CD4-positive, alpha-beta T cell treated with Interleukin-21 for 1 hour (primary cell): ENCODE results near the gene MBD3L5.
"Not testable (repeated sequence)": the region's sequence is repeated elsewhere in the genome, so short reads cannot be mapped to it uniquely, and the experiment has no call there.

Source experiments
- DNase-seq: peaks from one replicate; pipeline ENCODE4 v3.0.0-alpha.2; 2020

The MBD3L5 gene

DNA sequence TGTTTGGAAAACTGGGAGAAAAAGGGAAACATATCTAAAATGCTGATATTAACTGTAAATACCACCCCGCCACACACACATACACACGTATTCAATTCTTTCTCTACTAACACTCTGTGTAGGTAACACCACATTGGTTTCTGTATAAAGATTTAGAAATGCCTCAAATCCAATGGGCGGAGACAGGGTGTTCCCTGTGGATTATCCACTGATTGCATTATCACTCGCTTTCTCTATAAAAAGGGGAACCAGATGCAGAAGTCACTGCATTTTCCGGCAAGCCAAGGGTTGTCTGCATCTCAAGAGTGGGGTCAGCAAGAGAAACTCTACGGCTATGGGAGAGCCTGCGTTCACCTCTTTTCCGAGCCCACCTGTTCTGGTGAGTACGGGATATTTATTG, at the start of gene MBD3L5:
Gene MBD3L5 (plus strand): TSS at position 301 of the 400 bp plus-strand sequence. CDS start 34 bp downstream, at position 335.
- DNase-seq = not testable (repeated sequence)

DNA sequence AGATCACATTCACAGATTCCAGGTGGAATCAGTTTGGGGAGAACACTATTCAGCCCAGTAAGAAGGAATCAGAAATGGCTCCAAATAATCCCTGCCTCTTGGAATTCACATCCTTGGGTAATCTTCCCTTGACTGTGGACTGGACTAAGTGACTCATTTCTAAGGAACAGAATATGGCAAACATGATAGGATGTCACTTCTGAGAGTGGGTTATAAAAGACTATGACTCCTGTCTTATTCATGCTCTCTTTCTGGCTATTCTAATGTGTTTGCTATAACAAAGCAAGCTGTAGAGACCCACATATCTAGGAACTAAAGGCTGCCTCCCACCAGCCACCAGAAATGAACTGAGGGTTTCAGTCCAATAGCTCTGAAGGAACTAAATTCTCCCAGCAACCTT, 46.9 kb upstream of the MBD3L5 start:
- no peak for DNase-seq

DNA sequence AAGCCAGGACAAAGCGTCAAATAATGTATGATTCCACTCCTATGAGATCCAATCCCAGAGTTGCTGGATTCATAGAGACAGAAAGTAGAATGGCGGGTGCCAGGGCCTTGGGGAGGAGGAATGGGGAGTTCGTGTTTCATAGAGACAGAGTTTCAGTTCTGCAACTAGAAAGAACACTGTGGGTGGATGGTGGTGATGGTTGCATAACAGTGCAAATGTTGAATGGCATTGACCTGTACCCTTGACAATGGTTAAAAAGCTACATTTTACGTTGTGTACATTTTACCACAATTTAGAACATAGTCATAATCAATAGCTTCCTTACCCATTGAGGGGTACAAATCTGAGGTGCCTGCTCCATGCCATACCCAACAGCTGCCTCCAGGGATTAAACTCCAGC, 42.5 kb upstream of the MBD3L5 start:
- DNase-seq = no peak

DNA sequence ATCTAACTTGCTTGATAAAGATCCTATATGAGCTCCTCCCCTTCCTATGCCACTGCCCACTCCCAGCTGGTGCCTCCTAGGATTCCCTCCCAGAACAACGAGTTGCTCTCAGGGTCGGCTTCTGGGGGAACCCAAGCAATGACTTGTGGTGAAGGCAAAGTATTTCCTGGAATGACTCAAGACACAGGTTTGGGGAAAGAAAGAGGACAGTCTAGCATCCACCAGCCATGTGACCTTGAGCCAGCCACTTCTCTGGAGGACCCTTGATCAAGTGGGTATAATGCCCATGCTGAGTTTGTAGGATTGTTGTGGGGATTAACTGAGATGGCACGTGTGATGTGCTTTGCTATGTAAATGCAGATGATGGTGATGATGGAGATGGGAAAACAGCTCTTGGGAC, 42.1 kb upstream of the MBD3L5 start:
- no peak for DNase-seq

DNA sequence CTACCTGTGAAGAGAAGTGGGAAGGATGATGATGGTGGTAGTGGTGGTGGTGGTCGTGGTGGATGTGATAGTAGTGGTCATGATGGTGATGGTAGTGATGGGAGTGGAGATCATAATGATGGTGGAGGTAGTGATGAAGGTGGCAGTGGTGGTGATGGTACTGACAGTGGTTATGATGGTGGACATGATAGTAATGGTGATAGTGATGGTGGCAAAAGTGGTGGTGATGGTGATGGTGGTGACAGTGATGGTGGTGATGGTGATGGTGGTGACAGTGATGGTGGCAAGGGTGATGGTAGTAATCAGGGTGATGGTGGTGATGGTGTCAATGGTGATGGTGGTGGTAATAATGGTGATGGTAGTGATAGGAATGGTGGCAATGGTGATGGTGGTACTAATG, 35.3 kb upstream of the MBD3L5 start:
- no peak for DNase-seq

DNA sequence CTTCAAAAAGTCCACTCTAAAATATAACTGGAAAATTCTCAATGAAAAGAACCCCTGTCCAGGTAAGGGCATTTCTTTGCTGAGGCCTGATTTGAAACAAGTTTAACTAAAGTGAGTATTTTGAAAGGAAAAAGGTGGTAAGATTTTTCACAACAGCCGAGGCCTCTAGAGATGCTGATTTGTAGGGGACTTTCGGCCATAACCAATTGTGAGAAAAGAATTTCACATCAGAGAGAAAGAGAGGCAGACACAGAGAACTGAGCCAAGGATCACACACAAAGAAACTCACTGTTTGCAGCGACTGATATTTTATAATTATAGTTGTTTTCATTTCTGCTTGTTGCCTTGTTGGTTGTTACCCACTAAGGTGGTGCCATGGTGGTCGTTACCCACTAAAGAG, 33.6 kb upstream of the MBD3L5 start:
- no peak for DNase-seq

DNA sequence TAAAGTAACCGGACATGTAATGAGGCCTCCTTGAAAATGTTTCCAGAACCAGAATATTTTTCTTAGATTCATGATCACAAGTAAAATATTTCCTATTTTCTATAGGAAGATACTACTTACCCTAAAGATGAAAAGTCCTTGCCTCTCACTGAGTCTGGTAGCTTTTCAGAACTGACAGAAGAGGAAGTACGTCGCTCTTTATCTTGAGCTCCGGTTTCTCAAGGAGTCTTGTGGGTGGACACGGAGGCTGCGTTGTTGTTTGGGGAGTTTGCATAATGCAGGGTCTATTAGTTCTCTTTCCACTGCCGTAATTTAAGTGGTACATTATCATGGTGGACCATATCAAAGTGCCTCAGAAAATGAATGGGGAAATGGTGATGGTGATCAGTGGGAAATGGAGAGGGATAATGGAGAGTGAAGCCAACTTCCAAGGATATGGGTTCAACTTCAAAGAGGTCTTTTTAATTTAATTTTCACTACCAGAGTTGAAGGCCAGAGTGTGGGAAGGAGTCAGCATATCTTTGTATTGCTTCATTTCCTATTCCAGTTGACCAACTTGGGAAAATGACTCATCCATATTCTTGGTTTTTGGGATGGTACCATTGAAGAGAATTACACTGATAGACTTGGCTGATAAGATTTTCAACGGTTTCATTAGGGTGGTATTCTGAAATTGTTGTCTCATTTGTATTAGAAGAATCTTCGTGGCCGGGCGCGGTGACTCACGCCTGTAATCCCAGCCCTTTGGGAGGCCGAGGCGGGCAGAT, 32.5 kb upstream of the MBD3L5 start:
- no peak for DNase-seq

DNA sequence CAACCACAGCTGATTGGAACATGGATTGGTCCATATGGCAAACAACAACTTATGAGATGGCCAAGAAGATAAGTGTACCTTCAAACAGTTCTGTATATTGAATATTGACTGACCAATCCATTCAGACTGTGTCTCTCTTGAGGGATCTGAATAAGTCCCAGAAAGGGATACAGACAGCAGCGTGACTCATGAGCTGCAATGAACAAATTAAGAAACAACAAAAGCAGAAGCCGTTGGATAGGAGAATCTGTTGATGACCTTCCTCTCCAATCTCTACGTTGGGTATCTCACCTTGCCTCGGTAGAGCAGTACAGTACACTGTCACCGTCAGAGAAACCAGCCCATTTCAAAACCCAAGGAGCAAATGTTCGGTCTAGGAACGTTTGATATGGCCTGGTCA, 30.4 kb upstream of the MBD3L5 start:
- no peak for DNase-seq

DNA sequence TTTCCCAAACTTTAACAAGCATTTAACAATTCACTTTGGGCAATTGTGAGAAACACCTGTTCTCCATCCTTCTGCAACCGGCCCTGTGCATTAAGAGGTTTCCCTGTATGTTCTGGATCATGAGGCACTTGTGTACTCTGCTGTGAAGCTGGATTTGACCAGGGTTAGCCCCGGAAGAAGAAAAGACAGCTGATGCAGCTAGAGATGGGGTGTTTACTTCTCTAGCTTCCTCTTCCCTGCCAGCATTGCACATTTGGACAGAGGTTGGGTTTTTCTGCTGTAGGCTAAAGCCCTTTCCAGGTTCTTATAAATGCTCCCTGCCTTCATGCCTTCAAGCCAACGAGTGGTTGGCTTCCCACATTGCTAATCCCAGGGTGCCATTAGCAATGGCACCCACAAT, 30.0 kb upstream of the MBD3L5 start:
- DNase-seq = no peak

DNA sequence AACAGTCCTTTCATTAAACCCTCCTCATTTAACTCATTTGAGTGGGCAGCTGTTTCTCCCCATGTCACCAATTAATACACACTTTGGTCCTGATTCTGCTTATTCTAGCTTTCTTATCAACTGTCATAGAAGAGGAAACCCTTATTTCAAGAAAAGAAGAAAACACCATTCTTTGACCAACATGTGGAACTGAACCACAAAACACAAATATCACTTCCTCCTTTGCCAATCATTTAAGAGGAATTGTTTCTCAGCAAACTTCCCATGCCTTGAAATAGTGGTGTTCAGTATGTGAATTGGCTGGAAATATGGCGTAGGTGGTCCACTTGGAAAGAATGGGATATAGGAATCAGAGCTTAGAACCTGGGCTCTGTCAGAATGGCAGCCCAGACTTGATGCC, 29.6 kb upstream of the MBD3L5 start:
- no peak for DNase-seq

DNA sequence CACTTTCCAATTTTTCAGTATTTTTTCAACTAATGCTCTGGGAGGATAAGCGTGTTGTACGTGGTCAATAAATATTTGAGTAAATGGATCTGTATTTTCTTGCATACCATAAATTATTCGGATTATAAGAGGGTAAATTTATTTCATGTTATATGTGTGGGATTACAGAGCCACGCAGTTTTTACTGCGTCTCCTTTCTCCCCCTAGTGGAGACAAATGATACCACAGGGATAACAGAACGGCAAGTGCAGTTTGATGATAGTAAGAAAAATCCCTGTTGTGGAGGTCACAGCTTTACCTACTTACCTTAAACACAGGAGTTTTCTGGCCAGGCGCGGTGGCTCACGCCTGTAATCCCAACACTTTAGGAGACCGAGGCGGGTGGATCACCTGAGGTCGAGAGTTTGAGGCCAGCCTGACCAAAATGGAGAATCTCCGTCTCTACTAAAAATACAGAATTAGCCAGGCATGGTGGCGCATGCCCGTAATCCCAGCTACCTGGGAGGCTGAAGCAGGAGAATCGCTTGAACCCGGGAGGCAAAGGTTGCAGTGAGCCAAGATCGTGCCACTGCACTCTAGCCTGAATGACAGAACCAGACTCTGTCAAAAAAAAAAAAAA, 26.0 kb upstream of the MBD3L5 start:
- no peak for DNase-seq

DNA sequence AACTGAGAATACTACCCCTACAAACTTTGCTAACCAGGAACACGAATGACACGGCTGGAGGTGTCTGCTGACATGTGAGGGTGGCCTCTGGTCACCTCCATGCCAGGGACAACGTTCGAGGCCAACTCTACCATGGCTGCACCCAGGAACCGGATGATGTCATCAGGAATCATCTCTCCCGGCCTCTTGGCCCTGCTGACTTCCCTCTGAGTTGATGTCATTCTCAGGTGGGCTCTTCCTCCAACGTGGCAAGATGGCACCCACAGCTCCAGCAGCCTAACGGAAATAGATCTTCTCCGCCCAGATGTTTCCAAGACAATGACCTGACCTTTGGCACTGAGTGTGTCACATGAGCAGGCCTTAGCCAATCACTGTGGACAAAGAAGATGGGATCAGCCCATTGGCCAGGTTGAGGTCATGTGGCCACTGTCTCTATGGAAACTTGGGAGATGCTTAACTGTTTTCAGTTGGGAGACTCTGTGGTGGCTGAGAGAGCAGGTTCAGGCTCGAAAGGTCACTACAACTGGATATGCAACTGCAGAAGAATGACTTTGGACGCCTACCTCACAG, 24.2 kb upstream of the MBD3L5 start:
- no peak for DNase-seq

DNA sequence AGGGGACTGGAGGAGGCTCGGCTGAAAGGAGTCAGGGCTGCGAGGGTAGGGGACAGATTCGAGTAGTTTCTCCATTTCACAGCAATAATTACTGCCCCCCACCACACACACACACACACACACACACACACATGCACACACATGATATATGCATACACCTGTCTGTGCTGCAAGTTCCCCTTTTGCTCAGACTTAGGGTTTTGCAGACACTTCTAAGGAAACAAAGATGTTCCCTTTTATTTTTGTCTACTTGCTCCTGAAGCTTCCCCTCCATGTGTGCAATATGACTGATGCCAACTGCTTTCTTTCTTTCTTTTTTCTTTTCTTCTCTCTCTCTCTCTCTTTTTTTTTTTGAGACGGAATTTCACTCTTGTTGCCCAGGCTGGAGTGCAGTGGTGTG, 22.5 kb upstream of the MBD3L5 start:
- DNase-seq = no peak

DNA sequence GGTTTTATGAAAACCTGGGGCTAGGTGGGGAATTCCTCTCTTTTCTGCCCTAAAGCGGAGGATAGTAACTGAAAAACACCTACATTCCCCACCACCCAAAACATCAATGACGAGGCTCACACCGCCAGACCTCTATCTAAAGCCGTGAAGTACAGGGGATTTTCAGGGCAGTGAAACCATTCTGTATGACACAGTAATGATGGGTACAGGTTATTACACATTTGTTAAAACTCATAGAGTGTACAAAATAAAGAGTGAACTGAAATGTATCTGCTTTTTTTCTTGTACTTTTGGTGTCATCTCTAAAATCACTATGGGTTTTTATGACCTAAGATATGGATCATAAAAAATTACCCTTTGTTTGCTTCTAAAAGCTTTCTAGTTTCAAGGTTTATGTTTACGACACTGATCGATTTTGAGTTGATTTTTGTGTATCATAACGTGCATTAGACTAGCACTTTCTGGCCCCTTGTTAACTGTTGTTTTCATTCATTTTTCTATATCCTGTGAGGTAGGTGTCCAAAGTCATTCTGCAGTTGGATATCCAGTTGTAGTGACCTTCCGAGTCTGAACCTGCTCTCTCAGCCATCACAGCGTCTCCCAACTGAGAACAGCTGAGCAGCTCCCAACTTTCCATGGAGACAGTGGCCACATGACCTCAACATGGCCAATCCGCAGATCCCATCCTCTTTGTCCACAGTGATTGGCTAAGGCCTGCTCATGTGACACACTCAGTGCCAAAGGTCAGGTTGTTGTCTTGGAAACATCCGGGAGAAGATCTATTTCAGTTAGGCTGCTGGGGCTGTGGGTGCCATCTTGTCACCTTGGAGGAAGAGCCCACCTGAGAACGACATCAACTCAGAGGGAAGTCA, 19.4 kb upstream of the MBD3L5 start:
- DNase-seq = no peak

DNA sequence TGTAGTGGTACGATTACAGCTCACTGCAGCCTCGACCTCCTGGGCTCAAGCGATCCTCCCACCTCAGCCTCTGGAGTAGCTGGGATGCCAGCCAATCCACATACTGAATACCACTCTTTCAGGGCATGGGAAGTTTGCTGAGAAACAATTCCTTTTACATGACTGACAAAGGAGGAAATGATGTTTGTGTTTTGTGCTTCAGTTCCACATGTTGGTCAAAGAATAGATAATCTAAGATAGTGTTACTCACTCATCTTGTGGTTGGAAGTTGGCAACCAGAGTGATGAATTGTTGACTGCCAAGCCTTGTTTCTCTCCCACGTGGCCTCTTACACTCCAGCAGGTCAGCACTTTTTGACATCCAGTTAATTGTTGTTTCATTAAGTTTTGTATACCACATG, 16.7 kb upstream of the MBD3L5 start:
- DNase-seq = peak; percentile 11

DNA sequence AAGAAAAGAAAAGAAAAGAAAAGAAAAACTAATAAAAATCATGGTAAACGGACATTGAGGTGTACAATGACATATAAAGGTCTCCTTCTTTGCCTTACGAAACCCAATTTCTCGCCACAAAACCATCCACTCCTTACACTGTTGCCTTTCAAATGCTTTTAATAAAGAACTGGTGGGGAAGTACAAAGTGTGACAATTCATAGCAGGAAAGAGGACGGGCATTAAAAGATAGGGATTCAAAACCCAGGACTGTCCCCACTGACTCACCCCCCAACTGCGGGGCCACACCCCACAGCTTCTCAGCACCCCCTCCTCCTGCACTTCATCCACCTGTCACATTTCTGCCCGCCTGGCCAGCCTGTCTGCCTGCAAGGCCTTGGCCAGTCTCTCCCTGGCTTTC, 11.6 kb upstream of the MBD3L5 start:
- no peak for DNase-seq

DNA sequence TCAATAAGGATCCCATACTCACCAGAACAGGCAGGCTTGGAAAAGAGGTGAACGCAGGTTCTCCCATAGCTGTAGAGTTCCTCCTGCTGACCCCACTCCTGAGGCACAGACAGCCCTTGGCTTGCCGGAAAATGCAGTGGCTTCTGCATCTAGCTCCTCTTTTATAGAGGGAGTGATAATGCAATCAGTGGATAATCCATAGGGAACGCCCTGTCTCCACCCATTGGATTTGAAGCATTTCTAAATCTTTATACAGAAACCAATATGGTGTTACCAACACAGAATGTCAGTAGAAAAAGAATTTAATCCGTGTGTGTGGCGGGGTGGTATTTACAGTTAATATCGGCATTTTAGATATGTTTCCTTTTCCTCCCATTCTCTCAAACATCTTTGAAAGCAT, 9.0 kb upstream of the MBD3L5 start, which contains the start of gene MBD3L2B:
Gene MBD3L2B (minus strand): TSS at position 101 of the 400 bp plus-strand sequence. CDS start 34 bp downstream, at position 67.
- DNase-seq = not testable (repeated sequence)

DNA sequence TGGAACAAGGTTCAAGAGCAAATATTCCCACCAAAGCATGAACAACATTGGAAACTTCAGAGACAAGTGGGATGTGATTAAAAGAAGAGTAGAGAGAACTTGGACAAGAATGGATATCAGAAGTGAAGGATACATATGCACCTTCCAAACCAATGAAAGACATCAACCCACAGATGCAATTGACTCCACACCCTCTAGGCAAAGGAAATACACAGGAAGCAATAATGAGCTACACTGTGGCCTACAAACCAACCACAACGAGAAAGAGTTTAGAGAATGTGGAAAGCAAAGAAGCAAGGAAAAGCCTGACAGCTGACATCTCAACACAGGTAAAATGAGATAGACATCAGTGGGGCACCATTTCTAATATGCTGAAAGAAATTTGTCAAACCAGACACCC, 1.6 kb upstream of the MBD3L5 start:
- not testable (repeated sequence) for DNase-seq

DNA sequence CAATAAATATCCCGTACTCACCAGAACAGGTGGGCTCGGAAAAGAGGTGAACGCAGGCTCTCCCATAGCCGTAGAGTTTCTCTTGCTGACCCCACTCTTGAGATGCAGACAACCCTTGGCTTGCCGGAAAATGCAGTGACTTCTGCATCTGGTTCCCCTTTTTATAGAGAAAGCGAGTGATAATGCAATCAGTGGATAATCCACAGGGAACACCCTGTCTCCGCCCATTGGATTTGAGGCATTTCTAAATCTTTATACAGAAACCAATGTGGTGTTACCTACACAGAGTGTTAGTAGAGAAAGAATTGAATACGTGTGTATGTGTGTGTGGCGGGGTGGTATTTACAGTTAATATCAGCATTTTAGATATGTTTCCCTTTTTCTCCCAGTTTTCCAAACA, 9.7 kb downstream of the MBD3L5 start, which contains the start of gene MBD3L4:
Gene MBD3L4 (minus strand): TSS at position 101 of the 400 bp plus-strand sequence. CDS start 35 bp downstream, at position 66.
- not testable (repeated sequence) for DNase-seq

DNA sequence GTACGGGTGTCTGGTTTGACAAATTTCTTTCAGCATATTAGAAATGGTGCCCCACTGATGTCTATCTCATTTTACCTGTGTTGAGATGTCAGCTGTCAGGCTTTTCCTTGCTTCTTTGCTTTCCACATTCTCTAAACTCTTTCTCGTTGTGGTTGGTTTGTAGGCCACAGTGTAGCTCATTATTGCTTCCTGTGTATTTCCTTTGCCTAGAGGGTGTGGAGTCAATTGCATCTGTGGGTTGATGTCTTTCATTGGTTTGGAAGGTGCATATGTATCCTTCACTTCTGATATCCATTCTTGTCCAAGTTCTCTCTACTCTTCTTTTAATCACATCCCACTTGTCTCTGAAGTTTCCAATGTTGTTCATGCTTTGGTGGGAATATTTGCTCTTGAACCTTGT, 11.2 kb downstream of the MBD3L5 start:
- not testable (repeated sequence) for DNase-seq

DNA sequence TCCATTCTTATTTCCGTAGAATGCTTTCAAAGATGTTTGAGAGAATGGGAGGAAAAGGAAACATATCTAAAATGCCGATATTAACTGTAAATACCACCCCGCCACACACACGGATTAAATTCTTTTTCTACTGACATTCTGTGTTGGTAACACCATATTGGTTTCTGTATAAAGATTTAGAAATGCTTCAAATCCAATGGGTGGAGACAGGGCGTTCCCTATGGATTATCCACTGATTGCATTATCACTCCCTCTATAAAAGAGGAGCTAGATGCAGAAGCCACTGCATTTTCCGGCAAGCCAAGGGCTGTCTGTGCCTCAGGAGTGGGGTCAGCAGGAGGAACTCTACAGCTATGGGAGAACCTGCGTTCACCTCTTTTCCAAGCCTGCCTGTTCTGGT, 18.6 kb downstream of the MBD3L5 start, which contains the start of gene MBD3L2:
Gene MBD3L2 (plus strand): TSS at position 301 of the 400 bp plus-strand sequence. CDS start 53 bp downstream, at position 354.
- not testable (repeated sequence) for DNase-seq

DNA sequence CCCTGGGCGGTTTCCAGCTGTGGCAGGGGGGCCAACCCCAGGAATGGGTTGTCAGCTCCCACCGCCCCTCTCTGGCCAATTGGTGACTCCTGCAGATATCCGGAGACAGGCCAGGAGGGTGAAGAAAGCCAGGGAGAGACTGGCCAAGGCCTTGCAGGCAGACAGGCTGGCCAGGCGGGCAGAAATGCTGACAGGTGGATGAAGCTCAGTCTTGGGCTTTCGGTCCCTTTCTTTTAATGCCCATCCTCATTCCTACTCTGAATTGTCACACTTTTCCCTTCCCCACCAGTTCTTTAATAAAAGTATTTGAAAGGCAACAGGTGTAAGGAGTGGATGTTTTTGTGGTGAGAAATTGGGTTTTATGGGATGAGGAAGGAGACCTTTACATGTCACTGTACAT, 21.0 kb downstream of the MBD3L5 start:
- DNase-seq = not testable (repeated sequence)

DNA sequence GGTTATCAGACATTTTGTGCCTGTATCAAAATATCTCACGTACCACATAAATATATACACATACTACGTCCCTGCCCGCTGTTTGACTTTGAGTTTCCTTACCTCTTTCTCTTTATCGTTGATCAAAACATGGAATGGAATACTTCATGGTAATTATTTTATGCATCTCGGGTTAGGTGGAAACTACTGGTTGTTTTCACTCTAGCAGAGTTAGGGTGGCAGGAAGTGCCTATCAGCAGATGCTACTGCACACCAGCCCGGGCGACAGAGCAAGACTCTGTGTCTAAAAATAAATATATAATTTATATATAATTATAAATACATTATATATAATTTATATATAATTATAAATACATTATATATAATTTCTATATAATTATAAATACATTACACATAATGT, 22.5 kb downstream of the MBD3L5 start:
- DNase-seq = not testable (repeated sequence)
